HepG2 (cell line): ENCODE data around the gene ANTXR1. TPM values are rescaled to one million over a fixed set of nuclear protein-coding genes. Genes with fewer than 3 reads are reported as not detected.
A peak's percentile ranks its signal among the peaks of the same experiment; 100 is the strongest.

Experiments used
- ATAC-seq: fragments of 200-7000 bp; cut with Tn5 transposase; 3 replicates; pipeline ENCODE4 v1.9.1; 2020; ENCODE audit warnings: mild to moderate bottlenecking, moderate library complexity
- BruUV-seq: library from RNA; stranded (reverse); fragments of 400-500 nt; replicated peaks from 2 replicates; lab custom pipeline; 2021; lab: Mats Ljungman, UMichigan
- CTCF ChIA-PET: fragments of 300-600 bp; formaldehyde crosslinking; extraction: SDS; loops from one replicate; lab custom pipeline; 2021; ENCODE audit warnings: low total read pairs, inconsistent platforms, low intra/inter-chr PET ratio; lab: Yijun Ruan, JAX
- POLR2A ChIA-PET: fragments of 350-600 bp; sonication (Branson Sonifier 250); formaldehyde crosslinking; loops from one replicate; lab custom pipeline; 2020; ENCODE audit warnings: antibody characterized with exemption, inconsistent platforms; lab: Yijun Ruan, JAX
- DNase-seq: peaks from one replicate; pipeline ENCODE4 v3.0.0-alpha.2; 2015; ENCODE audit warnings: low spot score
- FAIRE-seq: peaks from 3 replicates; lab custom pipeline; 2011; peaks lifted over from hg19 to GRCh38; lab: Jason Lieb, UNC
- H2AFZ ChIP-seq: one replicate; pipeline ENCODE4 v1.6.1; 2011; ENCODE audit warnings: low read length, inconsistent platforms
- H3K27ac ChIP-seq: fragments of 300-600 bp; 3 replicates; pipeline ENCODE4 v1.8.0; 2011; ENCODE audit warnings: mixed run types, mild to moderate bottlenecking, mixed read lengths, low read length, inconsistent platforms; ENCODE audit not compliant: insufficient read depth; ENCODE audit errors: extremely low read length
- H3K27me3 ChIP-seq, 2 experiments: fragments of 200-600 bp in 1 of 2; 2 replicates in 1 of 2; 3 replicates in 1 of 2; pipeline versions ENCODE4 v1.6.0 to v1.8.0; 2011; ENCODE audit warnings: low read length in 2 of 2, mild to moderate bottlenecking in 2 of 2, moderate library complexity in 2 of 2, inconsistent platforms in 1 of 2; ENCODE audit not compliant: insufficient read depth in 2 of 2, control insufficient read depth in 1 of 2
- H3K36me3 ChIP-seq, 2 experiments: fragments of 200-600 bp in 1 of 2; replicated peaks in 1 of 2; 2 replicates in 1 of 2; 3 replicates in 1 of 2; pipeline versions ENCODE4 v1.5.1 to v1.8.0; 2011; ENCODE audit warnings: low read length in 2 of 2, inconsistent platforms in 1 of 2; ENCODE audit not compliant: insufficient read depth in 2 of 2, control insufficient read depth in 1 of 2
- H3K4me1 ChIP-seq: 2 replicates; pipeline ENCODE4 v1.5.1; 2012; ENCODE audit warnings: low read length, inconsistent platforms; ENCODE audit not compliant: insufficient read depth
- H3K4me2 ChIP-seq: 2 replicates; pipeline ENCODE4 v1.6.0; 2011; ENCODE audit warnings: low read depth, low read length, inconsistent platforms
- H3K4me3 ChIP-seq, 3 experiments: fragments of 200-600 bp in 1 of 3; sonication (generic), shearing (Covaris generic) in 1 of 3; replicated peaks in 1 of 3; 2 replicates each; pipeline ENCODE4 v1.5.1; 2011 to 2016; ENCODE audit warnings: low read length in 3 of 3, inconsistent platforms in 2 of 3, low read depth in 2 of 3, mild to moderate bottlenecking in 2 of 3, control low read depth in 1 of 3, mixed read lengths in 1 of 3; ENCODE audit not compliant: insufficient read depth in 1 of 3
- H3K79me2 ChIP-seq: one replicate; pipeline ENCODE4 v1.6.1; 2011; ENCODE audit warnings: low read length, inconsistent platforms; ENCODE audit not compliant: insufficient read depth
- H3K9ac ChIP-seq: 2 replicates; pipeline ENCODE4 v1.6.0; 2011; ENCODE audit warnings: mild to moderate bottlenecking, low read depth, low read length, inconsistent platforms; ENCODE audit not compliant: insufficient read depth
- H3K9me3 ChIP-seq: 2 replicates; pipeline ENCODE4 v1.5.1; 2012; ENCODE audit warnings: mild to moderate bottlenecking, low read length
- H4K20me1 ChIP-seq: 2 replicates; pipeline ENCODE4 v1.6.0; 2011; ENCODE audit warnings: inconsistent platforms, mild to moderate bottlenecking, low read length, moderate library complexity; ENCODE audit not compliant: insufficient read depth
- ADNP ChIP-seq: sonication (generic); formaldehyde crosslinking; IDR thresholded peaks from 2 replicates; pipeline ENCODE4 v1.4.0; 2020; ENCODE audit warnings: missing genetic modification reagents
- ASH2L ChIP-seq: fragments of 300-600, 200-600 bp; sonication (generic); IDR thresholded peaks from 2 replicates; pipeline ENCODE4 v1.7.0; 2017; ENCODE audit warnings: low read depth, mild to moderate bottlenecking, moderate library complexity, mixed read lengths, low read length; ENCODE audit not compliant: insufficient read length
- ATF5 ChIP-seq: sonication (generic); formaldehyde crosslinking; IDR thresholded peaks from 2 replicates; pipeline ENCODE4 v1.4.0; 2020; ENCODE audit warnings: mild to moderate bottlenecking, low read depth, missing genetic modification reagents
- CREM ChIP-seq, 2 experiments: sonication (generic) in 1 of 2; formaldehyde crosslinking in 1 of 2; IDR thresholded peaks; 2 replicates each; pipeline versions ENCODE4 v1.4.0 to v1.6.1; 2016 to 2020; ENCODE audit warnings: antibody characterized with exemption in 1 of 2, mild to moderate bottlenecking in 1 of 2, missing genetic modification reagents in 1 of 2
- DPF2 ChIP-seq: sonication (generic); formaldehyde crosslinking; IDR thresholded peaks from 2 replicates; pipeline ENCODE4 v1.4.0; 2020; ENCODE audit warnings: mild to moderate bottlenecking, low read depth, missing genetic modification reagents, borderline replicate concordance
- HNRNPH1 ChIP-seq: fragments of 200-400 bp; formaldehyde crosslinking; optimal IDR thresholded peaks from 2 replicates; pipeline ENCODE3; 2017; ENCODE audit warnings: mild to moderate bottlenecking, low read depth, low read length
- IRX3 ChIP-seq: sonication (generic); formaldehyde crosslinking; IDR thresholded peaks from 2 replicates; pipeline ENCODE4 v1.8.1; 2023; ENCODE audit warnings: mild to moderate bottlenecking, low read depth, missing genetic modification reagents, borderline replicate concordance
- MAFK ChIP-seq, 2 experiments: IDR thresholded peaks in 1 of 2; conservative IDR thresholded peaks in 1 of 2; 2 replicates each; pipeline ENCODE4 v1.6.1; 2011; ENCODE audit warnings: improper control_type of control experiment in 2 of 2, low read length in 2 of 2
- PHF8 ChIP-seq: sonication (generic); formaldehyde crosslinking; IDR thresholded peaks from 2 replicates; pipeline ENCODE4 v1.5.0; 2020; ENCODE audit warnings: missing genetic modification reagents
- SCMH1 ChIP-seq: sonication (generic); formaldehyde crosslinking; IDR thresholded peaks from 2 replicates; pipeline ENCODE4 v1.9.0; 2021; ENCODE audit warnings: missing genetic modification reagents, mild to moderate bottlenecking, borderline replicate concordance
- ZBTB14 ChIP-seq: sonication (generic); formaldehyde crosslinking; IDR thresholded peaks from 2 replicates; pipeline ENCODE4 v1.4.0; 2020; ENCODE audit warnings: missing genetic modification reagents
- ZNF331 ChIP-seq: sonication (generic); formaldehyde crosslinking; IDR thresholded peaks from 2 replicates; pipeline ENCODE4 v1.4.0; 2020; ENCODE audit warnings: missing genetic modification reagents
- ZNF781 ChIP-seq: sonication (generic); formaldehyde crosslinking; IDR thresholded peaks from 2 replicates; pipeline ENCODE4 v1.5.1; 2020; ENCODE audit warnings: borderline replicate concordance, mild to moderate bottlenecking, missing genetic modification reagents; ENCODE audit errors: not compliant biosample characterization
- WGBS: methylation state at CpG from one replicate; pipeline ENCODE4 v1.1.6; 2017; ENCODE audit warnings: low lambda C conversion rate; 5-methylcytosine and 5-hydroxymethylcytosine counted together
- in situ Hi-C: cut with HindIII; loops from 2 replicates; pipeline ENCODE4 v1.10.0; 2017; ENCODE audit warnings: low pct_unique_long_range_greater_than_20kb; ENCODE audit not compliant: extremely low pct_ligation_motif_present
- intact Hi-C: fragments of 100-400 bp; cut with micrococcal nuclease; formaldehyde crosslinking; loops from one replicate; pipeline ENCODE4 v1.10.0; 2022; ENCODE audit not compliant: unreplicated experiment
- polyA plus RNA-seq, 8 experiments: library from polyadenylated mRNA; depleted of rRNA in 3 of 8; stranded (reverse) in 7 of 8; unstranded in 1 of 8; fragments of >200 nt; fragmentation: Illumina TruSeq in 4 of 8; extraction: Trizol in 4 of 8; gene quantifications; 2 replicates each; pipeline versions ENCODE4 v1.2.1 to v1.2.3, GENCODE V29; 2011 to 2016; ENCODE audit warnings: low read depth in 4 of 8, missing spikeins in 1 of 8, mixed read lengths in 1 of 8; ENCODE audit not compliant: insufficient read depth in 1 of 8
- total RNA-seq, 5 experiments: library from RNA; depleted of rRNA; stranded (reverse); fragments of >200 nt; fragmentation: Illumina TruSeq; extraction: Trizol; gene quantifications; 2 replicates each; pipeline ENCODE4 v1.2.3, GENCODE V29; 2016; ENCODE audit warnings: low read depth in 1 of 5
- TF ChIP-seq, protein P1 (sequence below): sonication (generic); formaldehyde crosslinking; IDR thresholded peaks from 2 replicates; pipeline ENCODE4 v1.4.0; 2020; ENCODE audit warnings: missing genetic modification reagents, borderline replicate concordance
- TF ChIP-seq, protein P2 (sequence below): sonication (generic); formaldehyde crosslinking; IDR thresholded peaks from 2 replicates; pipeline ENCODE4 v1.9.0; 2021; ENCODE audit warnings: missing genetic modification reagents, borderline replicate concordance

Gene ANTXR1
- total and polyA plus RNA-seq, 2 of the 13 experiments (the other 11 are each of a cell fraction or from before 2014, with no cell fraction given): 4.5 to 12.7 TPM

- Histone ChIP-seq H3K79me2 (no peaks in the 10 kb centered on the region), H3K9me3 (peaks cover 8% of the 10 kb centered on the region), H3K27ac (peak overlapping the region; percentile 37), H4K20me1 (no peaks in the 10 kb centered on the region), H3K4me3 (no peak overlapping the region), H3K9ac (no peak overlapping the region), H3K36me3 (peaks cover 0 to 3% of the 10 kb centered on the region in 2 experiments; a peak in 1 of 5 replicates), H3K4me2 (peak overlapping the region; percentile 45), H2AFZ (peak overlapping the region; percentile 56), H3K27me3 (no peaks in the 10 kb centered on the region), H3K4me1 (peaks cover 78% of the 10 kb centered on the region)
- intact Hi-C loops: no loop called here
- peak; percentile 80 for DNase-seq
- 33% methylated on average over 4 of the region's 4 CpGs for WGBS
- peak; percentile 73 for ATAC-seq
- ChIA-PET CTCF (no interaction called here), POLR2A (interaction anchor here (2.7 to 3.0 kb wide), 2 partner anchors 12 to 26 kb away, joined by 12 to 13 read pairs; no protein-coding TSS in a partner anchor)
- FAIRE-seq: no peak
- in situ Hi-C loops: no loop called here
- no TSS peak for BruUV-seq
- TF ChIP-seq DPF2 (CRISPR knock-in tag) (peak; percentile 50; the same call in 1 of the 2 replicates), SCMH1 (CRISPR knock-in tag) (no peak), ZNF781 (no peak), ADNP (CRISPR knock-in tag) (no peak), ZNF331 (CRISPR knock-in tag) (peak; percentile 11; the same call in 1 of the 2 replicates), HNRNPH1 (no peak), ASH2L (peak; percentile 69), CREM (IDR thresholded peaks at IDR 0.05) (no peak; the same call in 1 of the 2 replicates), CREM (CRISPR knock-in tag; IDR thresholded peaks at IDR 0.05) (no peak), IRX3 (CRISPR knock-in tag) (no peak), MAFK (conservative IDR thresholded peaks at IDR 0.05 in 1 of 2, IDR thresholded peaks at IDR 0.05 in 1 of 2; ENCODE audit: low read length in 2 of 2) (peak; percentile 45 to 69; a peak in 3 of 4 replicates), PHF8 (CRISPR knock-in tag) (0 out of 2 replicates have a peak, but pooled peaks have one; percentile 28), ZBTB14 (CRISPR knock-in tag) (no peak), ATF5 (CRISPR knock-in tag) (no peak)
- TF ChIP-seq, protein P1, sequence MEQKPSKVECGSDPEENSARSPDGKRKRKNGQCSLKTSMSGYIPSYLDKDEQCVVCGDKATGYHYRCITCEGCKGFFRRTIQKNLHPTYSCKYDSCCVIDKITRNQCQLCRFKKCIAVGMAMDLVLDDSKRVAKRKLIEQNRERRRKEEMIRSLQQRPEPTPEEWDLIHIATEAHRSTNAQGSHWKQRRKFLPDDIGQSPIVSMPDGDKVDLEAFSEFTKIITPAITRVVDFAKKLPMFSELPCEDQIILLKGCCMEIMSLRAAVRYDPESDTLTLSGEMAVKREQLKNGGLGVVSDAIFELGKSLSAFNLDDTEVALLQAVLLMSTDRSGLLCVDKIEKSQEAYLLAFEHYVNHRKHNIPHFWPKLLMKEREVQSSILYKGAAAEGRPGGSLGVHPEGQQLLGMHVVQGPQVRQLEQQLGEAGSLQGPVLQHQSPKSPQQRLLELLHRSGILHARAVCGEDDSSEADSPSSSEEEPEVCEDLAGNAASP (CRISPR knock-in tag): peak; percentile 47; the same call in 1 of the 2 replicates
- TF ChIP-seq, protein P2, sequence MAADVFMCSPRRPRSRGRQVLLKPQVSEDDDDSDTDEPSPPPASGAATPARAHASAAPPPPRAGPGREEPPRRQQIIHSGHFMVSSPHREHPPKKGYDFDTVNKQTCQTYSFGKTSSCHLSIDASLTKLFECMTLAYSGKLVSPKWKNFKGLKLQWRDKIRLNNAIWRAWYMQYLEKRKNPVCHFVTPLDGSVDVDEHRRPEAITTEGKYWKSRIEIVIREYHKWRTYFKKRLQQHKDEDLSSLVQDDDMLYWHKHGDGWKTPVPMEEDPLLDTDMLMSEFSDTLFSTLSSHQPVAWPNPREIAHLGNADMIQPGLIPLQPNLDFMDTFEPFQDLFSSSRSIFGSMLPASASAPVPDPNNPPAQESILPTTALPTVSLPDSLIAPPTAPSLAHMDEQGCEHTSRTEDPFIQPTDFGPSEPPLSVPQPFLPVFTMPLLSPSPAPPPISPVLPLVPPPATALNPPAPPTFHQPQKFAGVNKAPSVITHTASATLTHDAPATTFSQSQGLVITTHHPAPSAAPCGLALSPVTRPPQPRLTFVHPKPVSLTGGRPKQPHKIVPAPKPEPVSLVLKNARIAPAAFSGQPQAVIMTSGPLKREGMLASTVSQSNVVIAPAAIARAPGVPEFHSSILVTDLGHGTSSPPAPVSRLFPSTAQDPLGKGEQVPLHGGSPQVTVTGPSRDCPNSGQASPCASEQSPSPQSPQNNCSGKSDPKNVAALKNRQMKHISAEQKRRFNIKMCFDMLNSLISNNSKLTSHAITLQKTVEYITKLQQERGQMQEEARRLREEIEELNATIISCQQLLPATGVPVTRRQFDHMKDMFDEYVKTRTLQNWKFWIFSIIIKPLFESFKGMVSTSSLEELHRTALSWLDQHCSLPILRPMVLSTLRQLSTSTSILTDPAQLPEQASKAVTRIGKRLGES (CRISPR knock-in tag): no peak
Observed at GRCh38 chr2:69203166-69203985, 190.4 kb downstream of the ANTXR1 start.
